Stimulated activated CD8-positive, alpha-beta memory T cell treated with anti-CD3 and anti-CD28 coated beads, Interleukin-4, amount 100 ng/mL, for 24 hours (primary cell): Measurements from ENCODE around the gene LYL1.

Experiments used
- DNase-seq: peaks from one replicate; pipeline ENCODE4 v3.0.0-alpha.2; 2020; ENCODE audit warnings: low read depth

Gene LYL1

GRCh38 chr19:13055213-13056051 lies 47.2 kb downstream of the LYL1 start:
- DNase-seq = no peak

DNA sequence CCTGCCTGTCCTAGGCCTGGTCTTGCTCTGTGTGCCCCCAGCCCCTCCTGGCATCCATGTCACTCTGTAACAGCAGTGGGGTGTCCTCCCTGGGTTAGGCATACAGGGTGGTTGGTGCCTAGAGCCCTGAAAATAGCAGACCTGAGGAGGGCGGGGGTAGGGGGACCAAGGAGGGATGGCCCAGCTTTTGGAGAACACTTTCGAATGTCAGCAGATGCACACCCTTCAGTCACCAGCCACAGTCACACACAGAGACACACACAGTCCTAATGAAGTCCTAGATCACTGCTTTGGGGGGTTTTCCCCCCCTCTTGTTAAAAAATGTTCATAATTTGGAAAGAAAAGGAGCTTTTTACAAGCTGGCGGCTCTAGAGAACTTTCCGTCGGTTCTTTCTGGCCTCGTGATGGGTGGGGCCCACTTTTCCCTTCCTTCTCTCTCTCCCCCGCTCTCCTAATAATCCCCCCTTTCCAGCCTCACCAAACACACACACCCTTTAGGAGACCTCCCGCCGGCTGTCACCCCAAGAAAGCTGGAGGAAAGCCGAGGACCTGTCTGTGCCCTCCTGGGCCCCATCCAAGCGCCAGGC lies 47.9 kb downstream of the LYL1 start:
- no peak for DNase-seq

DNA sequence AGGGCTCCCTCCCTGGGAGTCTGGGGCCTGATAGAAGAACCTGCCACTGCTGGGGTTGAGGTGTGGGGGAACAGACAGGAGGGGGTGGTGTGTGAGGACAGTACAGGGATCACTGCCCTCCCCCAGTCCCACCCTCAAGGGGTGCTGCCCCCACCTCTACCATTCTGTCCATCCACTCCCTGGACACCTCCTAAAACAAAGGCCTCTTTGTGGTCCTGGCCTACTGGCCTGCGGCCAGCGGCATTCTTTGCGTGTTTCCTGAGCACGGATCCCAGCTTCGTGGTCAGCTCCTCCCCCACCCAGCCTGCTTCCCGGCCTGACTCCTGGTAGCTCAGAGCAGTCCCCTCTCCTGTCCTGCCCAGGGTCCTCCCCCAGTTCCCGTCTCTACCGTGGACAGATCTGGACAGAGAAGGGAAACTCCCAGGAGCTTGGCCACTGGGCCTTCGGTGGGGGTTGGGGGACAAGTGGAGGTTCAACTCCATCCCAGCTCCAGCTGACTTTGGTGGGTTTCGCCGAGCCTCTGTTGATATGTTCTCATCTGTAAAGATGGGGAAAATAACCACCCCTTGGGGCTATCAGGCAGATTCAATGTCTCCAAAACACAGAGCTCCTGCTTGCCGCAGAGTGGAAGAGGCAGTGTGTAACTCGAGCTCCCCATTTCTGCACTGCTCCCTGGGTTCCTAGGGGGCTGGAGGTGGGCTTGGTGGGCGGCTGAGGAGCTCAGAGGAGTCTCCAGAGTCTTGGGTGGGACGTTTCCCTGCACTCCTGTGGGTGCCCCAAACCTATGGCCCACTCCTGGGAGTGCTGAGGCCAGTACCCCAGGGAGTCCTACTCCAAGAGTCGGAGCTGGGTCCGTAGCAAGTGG lies 48.7 kb downstream of the LYL1 start:
- no peak for DNase-seq

DNA sequence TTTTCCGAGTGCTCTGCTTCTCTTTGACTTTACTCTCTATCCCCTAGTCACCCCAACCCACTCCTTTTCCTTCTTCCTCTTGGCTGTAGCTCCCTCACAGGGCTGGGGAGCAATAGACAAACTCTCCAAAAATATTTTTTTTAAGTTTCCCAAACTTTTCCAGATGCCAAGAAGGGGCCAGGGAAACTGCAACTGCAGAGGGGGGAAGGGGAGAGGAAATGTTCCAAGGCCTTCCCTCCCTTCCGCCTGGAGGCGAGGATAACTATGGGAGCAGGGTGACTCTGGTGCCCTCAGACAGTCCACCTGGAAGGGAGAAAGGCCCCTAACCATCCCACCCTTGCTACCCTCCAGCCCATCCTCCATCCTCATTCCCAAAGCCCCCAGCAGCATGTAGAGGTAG lies 49.4 kb downstream of the LYL1 start:
- no peak for DNase-seq

GRCh38 chr19:13052447-13053175 lies 50.0 kb downstream of the LYL1 start:
- DNase-seq = no peak

DNA sequence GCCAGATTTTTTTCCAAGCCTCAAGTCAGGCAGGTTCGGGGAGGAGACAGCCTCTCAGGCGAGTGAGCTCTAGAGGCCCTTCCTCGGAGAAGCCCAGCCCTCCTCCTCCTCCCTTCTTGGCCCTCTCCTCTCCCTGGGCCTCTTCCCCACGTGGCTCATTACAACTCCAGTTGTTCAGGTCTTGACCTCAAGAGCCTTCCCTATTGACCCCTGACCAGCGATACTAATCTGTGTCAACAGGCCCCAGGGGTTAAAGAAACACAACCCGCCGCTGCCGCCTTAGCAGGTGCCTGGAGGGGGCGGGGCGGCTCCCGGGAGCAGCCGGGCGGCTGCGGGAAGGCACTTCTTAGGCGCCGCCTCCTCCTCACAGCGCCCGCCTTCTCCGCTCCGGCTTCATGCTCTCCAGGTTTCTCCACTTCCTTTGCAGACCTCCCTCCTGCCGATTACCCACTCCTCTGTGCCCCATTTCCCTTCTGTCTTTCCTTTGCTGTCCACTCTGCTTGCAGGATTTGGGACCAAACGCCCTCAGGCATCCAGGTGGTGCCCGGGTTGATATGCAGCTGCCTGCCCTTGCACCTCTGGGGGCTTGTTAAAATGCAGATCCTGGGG lies 51.0 kb downstream of the LYL1 start:
- no peak for DNase-seq

DNA sequence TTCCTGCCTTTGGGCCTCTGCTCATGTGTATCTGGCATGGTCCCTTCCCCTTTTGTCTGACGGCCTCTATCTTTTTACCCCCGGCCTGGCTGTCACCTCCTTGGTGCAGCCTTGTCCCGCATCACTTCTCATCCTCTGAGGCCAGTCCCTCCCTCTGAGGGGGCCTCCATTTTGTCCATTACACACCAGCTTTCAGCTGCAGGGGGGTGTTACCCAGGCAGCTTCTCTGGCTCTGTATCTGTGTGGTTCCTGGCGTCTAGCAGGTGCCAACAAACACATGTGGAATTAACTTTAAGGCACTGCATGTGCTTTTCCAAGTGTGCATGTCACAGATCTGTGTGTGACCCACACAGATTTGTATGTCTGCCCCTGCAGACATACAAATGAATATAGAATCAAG lies 52.4 kb downstream of the LYL1 start:
- DNase-seq = no peak
